ENCODE data around the gene KANK3. TPM values are rescaled to one million over a fixed set of nuclear protein-coding genes. Genes with fewer than 3 reads are reported as not detected.

The KANK3 gene
- 10 to 100 TPM; 12.8 to 18.4 TPM for total RNA-seq

GRCh38 chr19:8342684-8343482 lies at the start of gene KANK3:
TSS of gene KANK3 (minus strand) at chr19:8343262. CDS start at chr19:8337828, 5,434 bp downstream.
- Histone ChIP-seq H3K27me3 (no peaks in the 10 kb centered on the region), H3K4me3 (peak within 1 kb of the TSS; percentile 42 to 61), H3K36me3 (no peaks in the 10 kb centered on the region), H3K9me3 (no peaks in the 10 kb centered on the region), H3K4me1 (peaks cover 0 to 22% of the 10 kb centered on the region in 2 donors), H3K27ac (peak within 1 kb of the TSS; percentile 66 to 87)
- no peak for TF ChIP-seq CTCF (IDR thresholded peaks at IDR 0.05)
- peak; percentile 95 for DNase-seq (ENCODE audit: low spot score)

- Histone ChIP-seq H3K27me3 (no peaks in the 10 kb centered on the region), H3K36me3 (peaks cover 6% of the 10 kb centered on the region), H3K9me3 (no peaks in the 10 kb centered on the region), H3K27ac (peak overlapping the region; percentile 100), H3K4me1 (peaks cover 0 to 71% of the 10 kb centered on the region in 2 donors), H3K4me3 (peak overlapping the region; percentile 90 to 100)
- no peak for DNase-seq (ENCODE audit: low spot score)
- no peak for TF ChIP-seq CTCF (IDR thresholded peaks at IDR 0.05)
Measured at GRCh38 chr19:8392017-8392591, 49.0 kb upstream of the KANK3 start.

DNA sequence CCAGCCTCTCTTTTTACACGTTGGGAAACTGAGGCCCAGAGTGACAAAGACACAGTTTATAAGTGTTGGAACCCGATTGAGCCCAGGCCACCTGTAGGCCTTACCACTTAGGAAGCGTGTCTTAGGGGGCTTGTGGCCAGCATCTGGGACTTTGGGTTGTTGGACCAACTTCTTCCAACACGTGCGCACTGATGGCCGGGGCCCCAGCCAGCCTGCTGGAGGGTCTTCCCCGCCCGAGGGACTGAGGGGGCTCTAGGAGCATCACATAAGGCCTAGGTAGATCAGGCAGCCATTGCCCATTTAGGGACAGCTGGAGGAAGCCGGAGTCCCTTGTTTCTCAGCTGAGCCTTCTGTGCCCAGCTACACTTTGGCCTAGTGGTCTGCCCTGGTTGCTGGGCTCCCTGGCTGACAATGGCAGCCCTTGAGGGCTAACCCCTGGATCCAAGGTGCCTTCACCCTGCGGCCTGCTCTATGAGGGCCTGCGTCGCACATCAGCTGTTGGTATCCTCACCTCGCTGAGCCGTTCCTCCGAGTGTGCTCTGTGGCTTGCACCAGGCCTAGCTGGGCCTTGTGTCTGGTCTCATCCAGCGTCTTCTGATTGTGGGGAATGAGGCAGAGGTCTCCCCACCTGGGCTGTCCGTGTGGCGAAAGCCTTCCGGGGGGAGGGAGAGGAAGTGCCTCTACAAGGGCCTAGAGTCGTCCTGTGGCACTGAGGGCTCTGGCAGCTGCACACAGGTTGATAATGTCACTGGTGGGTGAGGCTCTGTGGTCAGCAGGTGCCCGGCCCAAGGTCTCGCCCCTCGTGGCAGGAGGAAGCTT lies 48.3 kb upstream of the KANK3 start:
- no peak for TF ChIP-seq CTCF (IDR thresholded peaks at IDR 0.05)
- DNase-seq (ENCODE audit: low spot score): no peak
- Histone ChIP-seq H3K27me3 (no peaks in the 10 kb centered on the region), H3K4me1 (peaks cover 0 to 64% of the 10 kb centered on the region in 2 donors), H3K27ac (peak overlapping the region; percentile 100), H3K4me3 (peak overlapping the region; percentile 90 to 100), H3K9me3 (no peaks in the 10 kb centered on the region), H3K36me3 (peaks cover 6% of the 10 kb centered on the region)

- peak overlapping the region; percentile 100 for H3K27ac ChIP-seq
- H3K4me1 ChIP-seq: peaks cover 0 to 56% of the 10 kb centered on the region in 2 donors
- peak; percentile 97 for DNase-seq (ENCODE audit: low spot score)
- no peaks in the 10 kb centered on the region for H3K9me3 ChIP-seq
- peak overlapping the region; percentile 90 to 100 for H3K4me3 ChIP-seq
- H3K27me3 ChIP-seq: no peaks in the 10 kb centered on the region
- peaks cover 2% of the 10 kb centered on the region for H3K36me3 ChIP-seq
- no peak for TF ChIP-seq CTCF (IDR thresholded peaks at IDR 0.05)
Measured at GRCh38 chr19:8390617-8390981, 47.5 kb upstream of the KANK3 start.

GRCh38 chr19:8389891-8390616 lies 47.0 kb upstream of the KANK3 start, which contains the start of gene RAB11B:
TSS of gene RAB11B (plus strand) at chr19:8390360. CDS start at chr19:8390417, 57 bp downstream.
- H3K4me1 ChIP-seq: peaks cover 0 to 51% of the 10 kb centered on the region in 2 donors
- H3K27ac ChIP-seq: peak within 1 kb of the TSS; percentile 100
- no peaks in the 10 kb centered on the region for H3K9me3 ChIP-seq
- H3K27me3 ChIP-seq: no peaks in the 10 kb centered on the region
- no peaks in the 10 kb centered on the region for H3K36me3 ChIP-seq
- H3K4me3 ChIP-seq: peak within 1 kb of the TSS; percentile 90 to 100
- DNase-seq (ENCODE audit: low spot score): peak; percentile 100
- no peak for TF ChIP-seq CTCF (IDR thresholded peaks at IDR 0.05)
